Osteocyte (in vitro differentiated cells): ENCODE results near the gene C16orf96. TPM values are rescaled to one million over a fixed set of nuclear protein-coding genes. Genes with fewer than 3 reads are reported as not detected.

Experiments used
- DNase-seq: peaks from one replicate; pipeline ENCODE4 v3.0.0; 2021; ENCODE audit warnings: mixed read lengths; ENCODE audit not compliant: unreplicated experiment; ENCODE audit errors: extremely low spot score
- H3K27ac Mint-ChIP-seq: one replicate; pipeline ENCODE4 v1.8.0; 2021; ENCODE audit warnings: mild to moderate bottlenecking, mixed read lengths; ENCODE audit not compliant: unreplicated experiment
- H3K27me3 Mint-ChIP-seq: one replicate; pipeline ENCODE4 v1.8.0; 2021; ENCODE audit warnings: mixed read lengths; ENCODE audit not compliant: unreplicated experiment
- H3K36me3 Mint-ChIP-seq: one replicate; pipeline ENCODE4 v1.8.0; 2021; ENCODE audit warnings: mixed read lengths; ENCODE audit not compliant: unreplicated experiment
- H3K4me1 Mint-ChIP-seq: one replicate; pipeline ENCODE4 v1.8.0; 2021; ENCODE audit warnings: mixed read lengths; ENCODE audit not compliant: unreplicated experiment
- H3K4me3 Mint-ChIP-seq: one replicate; pipeline ENCODE4 v1.8.0; 2021; ENCODE audit warnings: mild to moderate bottlenecking, moderate library complexity, mixed read lengths; ENCODE audit not compliant: unreplicated experiment
- H3K9me3 Mint-ChIP-seq: one replicate; pipeline ENCODE4 v1.8.0; 2021; ENCODE audit warnings: mixed read lengths; ENCODE audit not compliant: unreplicated experiment
- CTCF ChIP-seq: fragments of 200-600 bp; sonication (generic); IDR thresholded peaks from 2 replicates; pipeline ENCODE4 v1.5.0; 2021; ENCODE audit warnings: antibody characterized with exemption, mild to moderate bottlenecking, moderate library complexity
- total RNA-seq: library from RNA; stranded (reverse); gene quantifications from 2 replicates; pipeline ENCODE4 v1.2.1, GENCODE V29; 2021

Gene C16orf96
- total RNA-seq, 1 donor from 2014 or later = 0.08 TPM

- Mint-ChIP-seq H3K9me3 (no peaks in the 10 kb centered on the region), H3K36me3 (no peaks in the 10 kb centered on the region), H3K27me3 (peaks cover 23% of the 10 kb centered on the region), H3K4me1 (peaks cover 6% of the 10 kb centered on the region), H3K27ac (no peak overlapping the region), H3K4me3 (no peak overlapping the region)
- no peak for TF ChIP-seq CTCF
- DNase-seq = no peak
These were observed 35.1 kb downstream of the C16orf96 start for GRCh38 chr16:4591191-4591590.

DNA sequence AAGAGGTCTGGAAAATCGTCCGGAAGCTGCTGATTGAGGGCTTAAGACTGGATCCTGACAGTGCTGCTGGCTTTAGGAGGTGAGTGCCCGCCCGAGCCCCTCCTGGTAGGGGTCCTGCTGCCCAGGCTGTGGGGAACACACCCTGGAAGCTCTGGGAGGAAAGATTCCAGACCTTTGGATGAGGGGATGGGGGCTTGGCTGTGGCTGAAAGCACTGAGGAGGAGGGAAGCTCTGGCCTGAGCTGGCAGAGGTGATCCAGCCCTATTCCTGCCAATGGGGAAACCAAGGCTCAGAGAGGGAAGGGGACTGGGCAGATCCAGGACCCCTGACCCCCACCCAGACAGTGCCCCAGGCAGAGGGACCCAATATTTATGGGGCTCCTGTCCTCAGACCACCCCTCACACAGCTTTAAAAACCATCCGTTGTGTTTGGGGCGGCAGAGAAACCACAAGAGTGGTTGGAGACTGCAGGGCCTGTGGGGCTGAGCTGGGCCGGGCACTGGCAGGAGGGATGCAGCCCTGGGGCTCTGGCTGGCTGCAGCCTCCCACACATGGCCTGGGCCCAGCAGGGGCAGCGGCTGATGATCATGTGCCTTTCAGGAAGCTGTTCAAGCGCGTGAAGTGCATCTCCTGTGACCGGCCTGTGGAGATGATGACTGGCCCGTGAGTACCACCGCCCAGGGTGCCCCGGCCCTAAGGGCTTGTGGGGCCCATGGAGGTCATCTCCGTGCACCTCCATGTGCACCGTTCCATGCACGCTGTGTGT is 35.7 kb downstream of the C16orf96 start:
- Mint-ChIP-seq H3K36me3 (no peaks in the 10 kb centered on the region), H3K27ac (no peak overlapping the region), H3K27me3 (peaks cover 16% of the 10 kb centered on the region), H3K9me3 (no peaks in the 10 kb centered on the region), H3K4me1 (peaks cover 6% of the 10 kb centered on the region), H3K4me3 (no peak overlapping the region)
- no peak for DNase-seq
- no peak for TF ChIP-seq CTCF

DNA sequence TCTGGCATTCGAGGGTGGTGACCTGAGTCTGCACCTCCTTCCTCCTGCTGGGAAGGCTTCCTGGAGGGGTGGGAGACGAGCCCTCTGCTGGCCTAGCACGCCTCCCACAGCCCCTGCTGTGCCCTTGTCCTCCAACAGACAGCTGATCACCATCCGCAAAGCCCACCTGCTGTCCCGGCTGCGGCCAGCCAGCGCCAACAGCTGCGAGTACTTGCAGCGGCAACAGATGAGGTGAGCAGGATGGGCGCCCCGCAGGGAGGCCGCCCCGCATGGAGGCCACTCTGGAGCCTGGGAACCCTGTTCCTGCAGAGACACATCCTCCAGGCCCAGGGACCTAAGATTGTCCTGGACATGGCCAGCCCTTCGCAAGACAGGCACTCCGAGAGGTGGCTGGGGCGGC is 36.9 kb downstream of the C16orf96 start:
- peaks cover 6% of the 10 kb centered on the region for H3K4me1 Mint-ChIP-seq
- no peaks in the 10 kb centered on the region for H3K9me3 Mint-ChIP-seq
- no peak for TF ChIP-seq CTCF
- H3K27ac Mint-ChIP-seq = no peak overlapping the region
- H3K27me3 Mint-ChIP-seq = peaks cover 6% of the 10 kb centered on the region
- H3K4me3 Mint-ChIP-seq = no peak overlapping the region
- no peak for DNase-seq
- no peaks in the 10 kb centered on the region for H3K36me3 Mint-ChIP-seq

DNA sequence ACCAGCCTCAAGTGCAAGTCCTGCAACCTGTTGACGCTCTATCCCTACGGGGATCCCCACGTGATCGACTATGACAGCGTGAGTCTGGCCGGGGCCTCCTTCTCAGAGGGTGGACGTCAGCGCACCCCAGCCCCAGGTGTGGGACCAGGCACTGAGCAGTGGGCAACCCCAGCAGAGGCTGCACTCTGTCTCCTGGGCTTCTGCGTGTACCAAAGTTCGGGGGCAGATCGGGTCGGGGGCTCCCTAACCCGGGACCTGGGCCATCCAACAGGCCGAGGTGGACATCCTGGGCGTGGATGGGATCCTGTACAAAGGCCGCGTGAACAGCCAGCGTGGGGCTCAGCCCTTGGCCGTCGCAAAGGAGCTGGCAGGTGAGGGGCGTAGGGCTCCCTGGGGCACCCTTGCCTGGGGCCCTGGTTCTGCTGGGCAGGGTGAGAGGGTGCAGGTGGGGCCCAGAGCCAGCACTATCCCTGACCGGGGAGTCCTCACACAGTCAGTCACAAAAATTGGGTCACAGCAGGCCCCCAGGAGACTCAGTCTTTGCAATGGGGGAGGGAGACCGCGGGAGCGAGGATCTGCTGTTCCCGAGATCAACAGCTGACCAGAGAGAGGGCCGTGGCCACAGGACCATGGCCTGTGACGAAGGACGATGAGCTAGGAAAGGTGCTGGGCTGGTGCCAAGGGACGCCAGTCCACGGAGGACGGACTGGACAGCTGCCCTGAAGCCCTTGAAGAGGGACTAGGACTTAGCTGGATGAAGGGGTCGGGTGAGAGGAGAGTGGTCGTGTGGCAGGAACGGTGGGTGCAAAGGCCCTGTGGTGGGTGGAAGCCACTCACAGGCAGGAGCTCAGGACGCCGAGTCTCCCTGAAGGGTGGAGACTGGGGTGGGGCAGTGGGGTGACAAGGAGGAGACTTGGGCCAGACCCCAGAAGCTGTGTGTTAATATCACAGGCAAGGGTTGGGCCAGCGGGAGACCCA is 38.6 kb downstream of the C16orf96 start:
- Mint-ChIP-seq H3K27me3 (peaks cover 15% of the 10 kb centered on the region), H3K9me3 (no peaks in the 10 kb centered on the region), H3K27ac (no peak overlapping the region), H3K4me3 (no peak overlapping the region), H3K4me1 (peaks cover 6% of the 10 kb centered on the region), H3K36me3 (no peaks in the 10 kb centered on the region)
- DNase-seq = no peak
- TF ChIP-seq CTCF = no peak

DNA sequence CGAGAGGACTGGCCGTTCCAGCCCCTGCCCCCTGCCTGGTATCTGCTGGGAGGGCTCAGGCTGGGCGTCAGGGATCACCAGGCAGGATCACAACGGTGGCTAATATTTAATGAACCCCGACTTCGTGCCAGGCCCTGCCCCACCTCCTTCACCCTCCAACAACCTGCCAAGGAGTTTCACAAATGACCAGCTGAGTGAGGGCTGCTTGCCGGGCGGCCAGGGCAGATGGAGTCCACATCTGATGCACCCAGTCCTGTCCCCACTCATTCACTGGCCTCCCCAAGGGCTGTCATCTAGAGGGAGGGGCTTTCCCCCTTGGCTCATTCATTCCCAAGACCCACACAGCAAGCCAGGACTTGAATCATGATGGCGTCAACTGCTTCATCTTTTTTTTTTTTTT is 41.0 kb downstream of the C16orf96 start:
- peaks cover 15% of the 10 kb centered on the region for H3K27me3 Mint-ChIP-seq
- H3K27ac Mint-ChIP-seq = no peak overlapping the region
- no peaks in the 10 kb centered on the region for H3K9me3 Mint-ChIP-seq
- H3K36me3 Mint-ChIP-seq = no peaks in the 10 kb centered on the region
- H3K4me3 Mint-ChIP-seq = no peak overlapping the region
- TF ChIP-seq CTCF = no peak
- H3K4me1 Mint-ChIP-seq = peaks cover 6% of the 10 kb centered on the region
- DNase-seq = no peak
